DOHH2 (cell line): ENCODE results near the gene GFRA1.

Source experiments
- H3F3A ChIP-seq: fragments of 200-600 bp; sonication (generic), shearing (Covaris generic); 2 replicates; pipeline ENCODE4 v1.6.0; 2016; ENCODE audit warnings: antibody characterized with exemption, mild to moderate bottlenecking; ENCODE audit not compliant: control insufficient read depth, insufficient read depth
- H3K27ac ChIP-seq: fragments of 200-600 bp; sonication (generic); 2 replicates; pipeline ENCODE4 v1.5.1; 2014; ENCODE audit warnings: low read depth, mild to moderate bottlenecking, low read length, moderate library complexity
- H3K27me3 ChIP-seq: fragments of 200-600 bp; sonication (generic); 2 replicates; pipeline ENCODE4 v1.6.1; 2014; ENCODE audit warnings: mild to moderate bottlenecking, low read length, mixed read lengths; ENCODE audit not compliant: control insufficient read depth
- H3K36me3 ChIP-seq: fragments of 200-600 bp; sonication (generic); 2 replicates; pipeline ENCODE4 v1.6.1; 2014; ENCODE audit warnings: mild to moderate bottlenecking, low read length, moderate library complexity, mixed read lengths; ENCODE audit not compliant: control insufficient read depth
- H3K4me1 ChIP-seq: fragments of 200-600 bp; sonication (generic); 2 replicates; pipeline ENCODE4 v1.6.1; 2014; ENCODE audit warnings: mild to moderate bottlenecking, low read length, mixed read lengths; ENCODE audit not compliant: control insufficient read depth
- H3K4me2 ChIP-seq: fragments of 200-600 bp; sonication (generic); 2 replicates; pipeline ENCODE4 v1.6.0; 2014; ENCODE audit warnings: mild to moderate bottlenecking, low read length, moderate library complexity
- H3K4me3 ChIP-seq: fragments of 200-600 bp; sonication (generic); 2 replicates; pipeline ENCODE4 v1.5.1; 2014; ENCODE audit warnings: mild to moderate bottlenecking, low read length, mixed read lengths
- H3K79me2 ChIP-seq: fragments of 200-600 bp; sonication (generic); 2 replicates; pipeline ENCODE4 v1.6.1; 2014; ENCODE audit warnings: mild to moderate bottlenecking, low read length, mixed read lengths; ENCODE audit not compliant: control insufficient read depth
- H3K9me2 ChIP-seq: fragments of 200-600 bp; sonication (generic); replicated peaks from 2 replicates; pipeline ENCODE4 v1.6.1; 2014; ENCODE audit warnings: mild to moderate bottlenecking, low read length, mixed read lengths; ENCODE audit not compliant: control insufficient read depth
- H3K9me3 ChIP-seq: fragments of 200-600 bp; sonication (generic); 2 replicates; pipeline ENCODE4 v1.6.1; 2014; ENCODE audit warnings: antibody characterized with exemption, low read length, mixed read lengths; ENCODE audit not compliant: control insufficient read depth, insufficient read depth
- H4K20me1 ChIP-seq: fragments of 200-600 bp; sonication (generic); 2 replicates; pipeline ENCODE4 v1.6.0; 2014; ENCODE audit warnings: low read depth, mild to moderate bottlenecking, antibody characterized with exemption, low read length, moderate library complexity; ENCODE audit not compliant: control insufficient read depth, insufficient read depth
- EZH2phosphoT487 ChIP-seq: fragments of 200-600 bp; sonication (generic); IDR thresholded peaks from 2 replicates; pipeline ENCODE4 v1.6.1; 2017; ENCODE audit warnings: borderline replicate concordance, mild to moderate bottlenecking, antibody characterized with exemption, low read length, moderate library complexity, mixed read lengths
- TF ChIP-seq, protein P1 (sequence below): fragments of 200-600 bp; sonication (generic); IDR thresholded peaks from one replicate; pipeline ENCODE4 v1.5.1; 2014; ENCODE audit warnings: antibody characterized with exemption, mild to moderate bottlenecking, low read depth, low read length; ENCODE audit not compliant: poor library complexity, severe bottlenecking

GFRA1 gene

DNA sequence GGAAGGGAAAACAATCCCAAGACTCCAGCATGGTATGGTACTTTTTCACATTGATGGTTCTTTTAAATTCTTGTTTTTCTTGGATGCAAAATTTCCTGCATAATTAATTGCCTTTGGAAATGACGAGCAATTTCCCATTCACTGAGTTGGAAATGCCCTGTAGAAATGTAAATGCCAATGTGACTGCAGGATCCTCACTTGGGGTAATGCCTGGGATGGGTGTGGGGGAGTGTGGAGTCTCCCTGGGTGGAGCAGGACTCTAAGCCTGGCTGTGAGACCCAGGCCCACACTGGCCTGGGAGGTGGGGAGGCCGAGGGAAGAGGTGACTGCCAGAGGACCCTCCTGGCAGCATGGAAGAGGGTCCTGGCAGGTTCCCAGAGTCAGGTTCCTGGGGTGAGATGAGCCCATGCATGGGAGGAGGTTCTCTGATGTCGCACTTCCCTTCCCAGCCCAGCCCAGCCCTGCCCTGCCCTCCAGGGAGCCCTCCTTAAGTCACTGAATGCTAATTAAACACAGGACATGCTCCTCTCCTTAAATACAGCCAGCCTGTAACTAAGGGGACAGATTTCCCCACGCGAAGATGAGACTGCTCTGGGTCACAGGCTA lies 157.9 kb downstream of the GFRA1 start:
- Histone ChIP-seq H4K20me1 (no peaks in the 10 kb centered on the region), H3K79me2 (no peaks in the 10 kb centered on the region), H3K27ac (no peak overlapping the region), H3K4me2 (no peak overlapping the region), H3K4me1 (no peaks in the 10 kb centered on the region), H3K4me3 (no peak overlapping the region), H3K27me3 (no peaks in the 10 kb centered on the region), H3K36me3 (no peaks in the 10 kb centered on the region), H3K9me2 (no peaks in the 10 kb centered on the region), H3F3A (no peaks in the 10 kb centered on the region), H3K9me3 (no peaks in the 10 kb centered on the region)
- TF ChIP-seq EZH2phosphoT487 = no peak

DNA sequence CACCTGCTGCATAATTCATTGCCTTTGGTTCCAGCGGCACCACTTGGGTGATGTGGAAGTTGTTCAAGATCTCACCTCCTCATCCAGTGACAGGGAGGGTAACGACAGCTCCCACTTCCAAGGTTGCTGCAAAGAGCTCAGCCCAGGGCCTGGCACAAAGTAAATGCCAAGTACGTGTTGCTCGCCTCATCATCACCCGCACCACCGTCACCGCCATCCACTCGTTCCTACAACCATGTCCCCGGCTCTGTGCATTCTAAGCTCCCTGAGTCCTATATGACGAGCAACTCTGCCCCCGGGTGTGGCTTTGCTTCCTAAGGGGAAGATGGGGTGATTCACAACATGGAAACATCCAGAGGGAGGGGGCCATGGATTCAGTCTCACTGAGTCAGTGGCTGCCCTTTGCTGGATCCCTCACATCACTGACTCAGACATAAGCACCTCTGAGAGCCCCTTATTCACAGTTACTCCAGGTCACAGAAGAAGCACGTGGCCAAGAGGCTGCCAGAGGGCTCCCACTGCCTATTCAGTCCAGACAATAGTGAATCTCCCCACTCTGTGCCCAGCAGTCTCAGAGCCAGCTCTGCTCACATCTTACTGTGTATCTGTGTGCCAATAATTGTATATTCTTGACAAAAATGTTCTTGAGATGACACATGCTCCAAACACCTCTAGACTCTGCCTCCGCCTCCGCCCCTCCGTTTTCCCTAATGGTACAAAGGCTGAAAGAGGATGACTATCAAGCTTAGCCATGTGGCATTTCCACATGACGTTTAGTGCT lies 159.1 kb downstream of the GFRA1 start:
- H3F3A ChIP-seq = no peaks in the 10 kb centered on the region
- H3K9me3 ChIP-seq = no peaks in the 10 kb centered on the region
- H3K4me2 ChIP-seq = no peak overlapping the region
- no peaks in the 10 kb centered on the region for H3K27me3 ChIP-seq
- no peak overlapping the region for H3K4me3 ChIP-seq
- no peaks in the 10 kb centered on the region for H3K4me1 ChIP-seq
- no peaks in the 10 kb centered on the region for H3K36me3 ChIP-seq
- no peaks in the 10 kb centered on the region for H3K79me2 ChIP-seq
- TF ChIP-seq, protein P1, sequence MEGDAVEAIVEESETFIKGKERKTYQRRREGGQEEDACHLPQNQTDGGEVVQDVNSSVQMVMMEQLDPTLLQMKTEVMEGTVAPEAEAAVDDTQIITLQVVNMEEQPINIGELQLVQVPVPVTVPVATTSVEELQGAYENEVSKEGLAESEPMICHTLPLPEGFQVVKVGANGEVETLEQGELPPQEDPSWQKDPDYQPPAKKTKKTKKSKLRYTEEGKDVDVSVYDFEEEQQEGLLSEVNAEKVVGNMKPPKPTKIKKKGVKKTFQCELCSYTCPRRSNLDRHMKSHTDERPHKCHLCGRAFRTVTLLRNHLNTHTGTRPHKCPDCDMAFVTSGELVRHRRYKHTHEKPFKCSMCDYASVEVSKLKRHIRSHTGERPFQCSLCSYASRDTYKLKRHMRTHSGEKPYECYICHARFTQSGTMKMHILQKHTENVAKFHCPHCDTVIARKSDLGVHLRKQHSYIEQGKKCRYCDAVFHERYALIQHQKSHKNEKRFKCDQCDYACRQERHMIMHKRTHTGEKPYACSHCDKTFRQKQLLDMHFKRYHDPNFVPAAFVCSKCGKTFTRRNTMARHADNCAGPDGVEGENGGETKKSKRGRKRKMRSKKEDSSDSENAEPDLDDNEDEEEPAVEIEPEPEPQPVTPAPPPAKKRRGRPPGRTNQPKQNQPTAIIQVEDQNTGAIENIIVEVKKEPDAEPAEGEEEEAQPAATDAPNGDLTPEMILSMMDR = no peak
- TF ChIP-seq EZH2phosphoT487 = no peak
- no peaks in the 10 kb centered on the region for H4K20me1 ChIP-seq
- H3K9me2 ChIP-seq = no peaks in the 10 kb centered on the region
- no peak overlapping the region for H3K27ac ChIP-seq

DNA sequence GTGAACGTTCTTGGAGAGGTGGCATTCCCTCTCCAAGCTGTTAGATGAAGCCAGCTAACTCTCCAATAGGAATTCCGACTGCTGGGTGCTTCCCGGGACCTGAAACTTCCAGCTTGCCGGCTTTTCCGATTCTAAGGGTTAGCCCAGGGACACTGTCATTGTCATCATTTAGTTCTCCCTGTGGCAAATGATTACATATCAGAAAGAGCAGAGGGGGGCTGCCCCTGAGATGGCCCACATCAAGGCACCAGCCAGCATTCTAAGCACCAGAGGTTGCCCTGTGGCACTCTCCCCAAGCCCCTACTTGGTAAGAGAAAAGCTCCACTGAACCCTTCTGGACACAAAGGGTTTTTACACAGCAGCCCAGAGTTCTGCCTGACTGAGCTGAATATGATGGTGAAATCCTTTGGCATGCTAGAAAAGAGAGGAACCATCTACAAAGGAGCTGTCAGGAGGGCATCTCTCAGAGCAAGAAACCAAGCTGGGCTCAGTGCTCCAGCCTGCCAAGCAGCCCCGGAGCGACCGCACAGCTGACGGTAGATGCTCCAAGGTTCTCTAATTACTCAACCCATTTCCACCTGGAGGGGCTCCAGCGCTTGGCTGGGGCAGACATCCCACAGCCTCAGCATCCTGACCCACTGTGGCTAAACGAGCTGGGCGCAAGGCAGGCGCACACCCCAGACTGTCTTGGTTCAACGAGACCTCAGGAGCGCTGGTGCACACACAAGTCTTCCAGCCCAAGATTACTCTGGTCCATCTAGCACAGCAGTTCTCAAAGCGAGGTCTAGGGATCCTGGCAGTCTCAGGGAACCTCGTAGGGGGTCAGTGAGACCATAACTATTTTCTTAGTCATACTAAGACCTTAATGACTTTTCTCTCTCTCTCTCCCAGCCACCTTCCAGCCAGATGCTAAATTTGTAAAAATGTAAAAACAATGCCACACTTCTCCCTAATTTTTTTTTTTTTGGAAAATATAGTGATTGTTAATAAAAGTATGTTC lies 160.5 kb downstream of the GFRA1 start:
- no peak overlapping the region for H3K27ac ChIP-seq
- no peak overlapping the region for H3K4me3 ChIP-seq
- H3K9me2 ChIP-seq = no peaks in the 10 kb centered on the region
- H3K27me3 ChIP-seq = no peaks in the 10 kb centered on the region
- H3K4me2 ChIP-seq = no peak overlapping the region
- H3K9me3 ChIP-seq = no peaks in the 10 kb centered on the region
- H3K36me3 ChIP-seq = no peaks in the 10 kb centered on the region
- no peaks in the 10 kb centered on the region for H3F3A ChIP-seq
- H4K20me1 ChIP-seq = no peaks in the 10 kb centered on the region
- H3K4me1 ChIP-seq = no peaks in the 10 kb centered on the region
- no peak for TF ChIP-seq EZH2phosphoT487
- TF ChIP-seq, protein P1 = no peak
- no peaks in the 10 kb centered on the region for H3K79me2 ChIP-seq
